Neuronal stem cell (in vitro differentiated cells): ENCODE results near the gene MORC3.

Experiments
- DNase-seq: peaks from one replicate; pipeline ENCODE4 v3.0.0-alpha.2; 2013; ENCODE audit warnings: low spot score
- H2AFZ ChIP-seq: one replicate; pipeline ENCODE4 v1.6.1; 2013; ENCODE audit warnings: mild to moderate bottlenecking, low read length, inconsistent platforms
- H2AK5ac ChIP-seq: 2 replicates; pipeline ENCODE4 v1.6.1; 2013; ENCODE audit warnings: low read depth, mild to moderate bottlenecking, inconsistent platforms, low read length, moderate library complexity, mixed read lengths
- H2BK120ac ChIP-seq: 2 replicates; pipeline ENCODE4 v1.6.1; 2013; ENCODE audit warnings: low read depth, mild to moderate bottlenecking, inconsistent platforms, low read length, moderate library complexity, mixed read lengths
- H2BK12ac ChIP-seq: one replicate; pipeline ENCODE4 v1.6.1; 2013; ENCODE audit warnings: low read length, inconsistent platforms
- H2BK15ac ChIP-seq: 2 replicates; pipeline ENCODE4 v1.6.1; 2013; ENCODE audit warnings: mild to moderate bottlenecking, low read length, inconsistent platforms, mixed read lengths
- H2BK5ac ChIP-seq: one replicate; pipeline ENCODE4 v1.6.1; 2013; ENCODE audit warnings: inconsistent platforms, mild to moderate bottlenecking, low read length, moderate library complexity
- H3K14ac ChIP-seq: one replicate; pipeline ENCODE4 v1.6.1; 2013; ENCODE audit warnings: low read length, inconsistent platforms
- H3K18ac ChIP-seq: 2 replicates; pipeline ENCODE4 v1.6.1; 2013; ENCODE audit warnings: low read length, inconsistent platforms
- H3K23ac ChIP-seq: 2 replicates; pipeline ENCODE4 v1.6.1; 2013; ENCODE audit warnings: low read depth, mild to moderate bottlenecking, mixed read lengths, low read length, inconsistent platforms; ENCODE audit not compliant: poor library complexity
- H3K27ac ChIP-seq: replicated peaks from 3 replicates; pipeline ENCODE4 v1.5.1; 2013; ENCODE audit warnings: low read length, inconsistent platforms
- H3K27me3 ChIP-seq, 3 experiments: 2 replicates each; pipeline ENCODE4 v1.6.1; 2013; ENCODE audit warnings: low read length in 3 of 3, mild to moderate bottlenecking in 2 of 3, inconsistent platforms in 1 of 3, low read depth in 1 of 3, mixed read lengths in 1 of 3, moderate library complexity in 1 of 3; ENCODE audit not compliant: control insufficient read depth in 3 of 3, insufficient read depth in 3 of 3
- H3K36me3 ChIP-seq, 2 donors: replicated peaks in 1 of 2; 2 replicates each; pipeline ENCODE4 v1.6.1; 2013; ENCODE audit warnings: low read length in 2 of 2; ENCODE audit not compliant: control insufficient read depth in 2 of 2, insufficient read depth in 2 of 2
- H3K4ac ChIP-seq: 2 replicates; pipeline ENCODE4 v1.6.1; 2013; ENCODE audit warnings: inconsistent platforms, mild to moderate bottlenecking, low read length, moderate library complexity
- H3K4me1 ChIP-seq, 2 donors: 1 replicate in 1 of 2; 2 replicates in 1 of 2; pipeline ENCODE4 v1.6.1; 2013; ENCODE audit warnings: low read length in 2 of 2, low read depth in 1 of 2; ENCODE audit not compliant: control insufficient read depth in 2 of 2, insufficient read depth in 1 of 2
- H3K4me2 ChIP-seq: one replicate; pipeline ENCODE4 v1.6.1; 2013; ENCODE audit warnings: mild to moderate bottlenecking, low read length, inconsistent platforms; ENCODE audit not compliant: insufficient read depth, poor library complexity, severe bottlenecking
- H3K4me3 ChIP-seq, 2 donors: 2 replicates each; pipeline ENCODE4 v1.5.1; 2013; ENCODE audit warnings: low read length in 2 of 2, mild to moderate bottlenecking in 2 of 2, inconsistent platforms in 1 of 2, moderate library complexity in 1 of 2
- H3K79me1 ChIP-seq: one replicate; pipeline ENCODE4 v1.6.1; 2013; ENCODE audit warnings: low read depth, mild to moderate bottlenecking, inconsistent platforms, low read length, moderate library complexity
- H3K9ac ChIP-seq: one replicate; pipeline ENCODE4 v1.6.1; 2013; ENCODE audit warnings: mild to moderate bottlenecking, low read depth, low read length, inconsistent platforms; ENCODE audit not compliant: poor library complexity
- H3K9me3 ChIP-seq, 2 donors: replicated peaks in 1 of 2; 2 replicates each; pipeline versions ENCODE3 to v1.6.1; 2013; ENCODE audit warnings: low read length in 2 of 2, mild to moderate bottlenecking in 2 of 2, inconsistent platforms in 1 of 2, low read depth in 1 of 2, mixed read lengths in 1 of 2, moderate library complexity in 1 of 2; ENCODE audit not compliant: control insufficient read depth in 2 of 2, insufficient read depth in 1 of 2
- H4K8ac ChIP-seq: one replicate; pipeline ENCODE4 v1.6.1; 2013; ENCODE audit warnings: low read depth, mild to moderate bottlenecking, inconsistent platforms, low read length, moderate library complexity
- H4K91ac ChIP-seq: one replicate; pipeline ENCODE4 v1.6.1; 2013; ENCODE audit warnings: low read length, low read depth, mild to moderate bottlenecking, inconsistent platforms; ENCODE audit not compliant: poor library complexity
- WGBS, 2 donors: extraction: QIAGEN DNeasy Blood & Tissue Kit; methylation state at CpG; one replicate each; pipeline ENCODE4 v1.1.7; 2013; ENCODE audit warnings: missing lambda C conversion rate in 2 of 2, mixed read lengths in 1 of 2; ENCODE audit not compliant: insufficient read length in 2 of 2, insufficient replicate concordance in 1 of 2; ENCODE audit errors: extremely low coverage in 2 of 2; 5-methylcytosine and 5-hydroxymethylcytosine counted together

MORC3 gene

DNA sequence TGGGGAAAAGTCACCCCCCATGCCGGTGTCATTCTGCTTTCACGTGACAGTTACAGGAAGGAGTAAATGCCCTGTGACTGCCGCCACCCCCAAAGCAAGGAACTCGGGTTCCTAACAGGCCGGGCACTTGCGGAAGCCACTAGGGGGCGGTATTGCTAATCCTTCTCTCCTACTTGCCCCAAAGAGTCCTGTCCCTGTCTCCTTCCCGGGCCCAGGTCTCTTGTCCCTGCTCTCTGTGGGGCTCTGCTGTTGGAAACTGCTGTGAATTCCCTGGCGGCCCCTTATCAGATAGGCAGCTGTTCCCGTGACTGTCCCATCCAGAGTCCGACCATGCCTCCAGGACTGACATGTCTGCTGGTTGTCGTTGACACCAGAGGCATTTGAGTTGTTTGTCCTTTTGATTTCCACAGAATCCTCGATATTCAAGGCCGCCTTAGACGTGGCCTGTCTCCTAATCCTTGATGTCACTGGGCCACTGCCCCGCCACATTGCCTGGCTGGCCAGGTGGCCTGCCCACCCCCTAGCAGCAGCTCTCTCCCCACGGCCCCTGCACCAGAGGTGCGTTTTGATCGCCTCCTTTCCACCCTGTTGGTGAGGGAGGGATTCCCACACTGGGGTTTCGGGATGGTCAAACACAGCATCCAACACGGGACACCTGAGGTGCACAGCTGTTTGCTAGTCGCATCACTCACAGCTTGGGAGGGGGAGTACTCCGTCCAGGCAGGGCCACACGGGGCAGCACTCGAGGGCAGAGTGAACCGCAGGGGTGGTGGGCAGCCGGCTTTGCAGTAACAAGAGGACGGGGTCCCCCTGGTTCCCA lies 102.5 kb downstream of the MORC3 start:
- Histone ChIP-seq H3K14ac (no peak overlapping the region), H2AK5ac (no peak overlapping the region), H2BK5ac (no peak overlapping the region), H2AFZ (no peak overlapping the region), H3K4me3 (no peak overlapping the region), H2BK120ac (no peak overlapping the region), H3K23ac (no peak overlapping the region), H3K4ac (no peak overlapping the region), H3K27ac (no peak overlapping the region), H3K9ac (no peak overlapping the region), H3K4me2 (no peak overlapping the region), H3K36me3 (peaks cover 4 to 27% of the 10 kb centered on the region in 2 donors), H3K4me1 (peaks cover 0 to 2% of the 10 kb centered on the region in 2 donors), H3K79me1 (no peaks in the 10 kb centered on the region), H4K91ac (no peak overlapping the region), H2BK15ac (no peak overlapping the region), H3K27me3 (no peaks in the 10 kb centered on the region), H3K18ac (no peak overlapping the region), H3K9me3 (no peaks in the 10 kb centered on the region), H4K8ac (no peak overlapping the region), H2BK12ac (no peak overlapping the region)
- no CpG with 5 or more reads among the region's 28 CpGs for WGBS, 2 donors
- DNase-seq: peak; percentile 64

DNA sequence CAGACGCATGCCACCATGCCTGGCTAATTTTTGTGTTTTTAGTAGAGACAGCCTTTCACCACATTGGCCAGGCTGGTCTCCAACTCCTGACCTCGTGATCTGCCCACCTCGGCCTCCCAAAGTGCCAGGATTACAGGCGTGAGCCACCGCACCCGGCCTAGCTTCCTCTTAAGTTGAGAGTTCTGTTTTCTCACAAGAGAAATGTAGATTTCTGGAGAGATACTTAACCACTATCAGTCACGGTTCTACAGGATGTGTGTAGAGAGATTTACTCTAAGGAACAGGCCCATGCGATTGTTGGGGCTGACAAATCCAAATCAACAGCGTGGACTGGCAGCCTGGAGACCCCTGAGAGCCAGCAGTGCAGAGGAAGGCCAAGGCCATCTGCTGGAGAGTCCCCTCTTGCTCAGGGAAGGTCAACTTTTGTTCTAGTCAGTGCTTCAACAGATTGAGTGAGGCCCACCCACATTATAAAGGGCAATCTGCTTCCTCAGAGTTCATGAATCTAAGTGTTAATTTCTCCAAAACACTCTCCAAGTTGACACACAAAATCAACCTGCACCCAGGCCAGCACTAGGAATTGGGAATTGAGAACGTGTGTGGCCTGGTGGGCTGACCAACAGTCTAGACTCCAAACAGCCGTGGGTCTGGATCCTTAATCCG lies 103.9 kb downstream of the MORC3 start:
- H3K9ac ChIP-seq: no peak overlapping the region
- WGBS, 2 donors: no CpG with 5 or more reads among the region's 12 CpGs
- no peak overlapping the region for H3K18ac ChIP-seq
- no peak overlapping the region for H2AFZ ChIP-seq
- H3K27ac ChIP-seq: no peak overlapping the region
- H3K4me1 ChIP-seq: peaks cover 2 to 3% of the 10 kb centered on the region in 2 donors
- no peak overlapping the region for H2BK15ac ChIP-seq
- no peak overlapping the region for H4K91ac ChIP-seq
- no peak overlapping the region for H4K8ac ChIP-seq
- DNase-seq: no peak
- no peak overlapping the region for H2BK5ac ChIP-seq
- H3K4ac ChIP-seq: no peak overlapping the region
- H3K14ac ChIP-seq: no peak overlapping the region
- H3K36me3 ChIP-seq: peaks cover 2 to 16% of the 10 kb centered on the region in 2 donors
- H2AK5ac ChIP-seq: no peak overlapping the region
- H2BK12ac ChIP-seq: no peak overlapping the region
- H2BK120ac ChIP-seq: no peak overlapping the region
- H3K4me2 ChIP-seq: no peak overlapping the region
- no peak overlapping the region for H3K4me3 ChIP-seq
- H3K23ac ChIP-seq: no peak overlapping the region
- H3K9me3 ChIP-seq: no peaks in the 10 kb centered on the region
- H3K79me1 ChIP-seq: no peaks in the 10 kb centered on the region
- no peaks in the 10 kb centered on the region for H3K27me3 ChIP-seq

GRCh38 chr21:36424592-36424991 lies 104.6 kb downstream of the MORC3 start:
- Histone ChIP-seq H3K14ac (no peak overlapping the region), H3K27me3 (no peaks in the 10 kb centered on the region), H2BK5ac (no peak overlapping the region), H4K8ac (no peak overlapping the region), H2BK15ac (no peak overlapping the region), H3K4me3 (no peak overlapping the region), H3K9me3 (no peaks in the 10 kb centered on the region), H3K4ac (no peak overlapping the region), H2BK120ac (no peak overlapping the region), H3K36me3 (peaks cover 0 to 9% of the 10 kb centered on the region in 2 donors), H2AK5ac (no peak overlapping the region), H2BK12ac (no peak overlapping the region), H4K91ac (no peak overlapping the region), H3K4me2 (no peak overlapping the region), H3K27ac (no peak overlapping the region), H3K4me1 (peaks cover 4 to 5% of the 10 kb centered on the region in 2 donors), H3K18ac (no peak overlapping the region), H3K9ac (no peak overlapping the region), H2AFZ (no peak overlapping the region), H3K79me1 (no peaks in the 10 kb centered on the region), H3K23ac (no peak overlapping the region)
- no peak for DNase-seq
- no CpG with 5 or more reads among the region's 8 CpGs for whole genome bisulfite sequencing, 2 donors

DNA sequence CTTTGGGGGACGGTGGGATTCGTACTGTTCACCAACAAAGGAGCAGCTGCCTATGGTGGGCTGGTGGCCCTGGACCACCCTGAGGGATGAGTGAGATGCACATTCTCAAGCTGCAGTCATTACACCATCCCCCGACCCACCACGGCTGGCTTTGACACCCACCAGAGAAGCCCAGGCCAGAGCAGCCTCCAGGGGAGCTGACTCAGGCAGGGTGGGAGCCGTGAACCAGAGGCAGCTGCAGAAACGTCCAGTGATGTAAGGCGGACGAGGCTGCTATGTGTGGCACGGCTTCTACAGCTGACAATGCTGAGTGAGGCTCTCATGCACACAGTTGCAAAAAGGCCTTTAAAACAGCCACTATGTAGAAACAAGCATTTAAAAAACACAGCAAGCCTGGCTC lies 105.3 kb downstream of the MORC3 start:
- Histone ChIP-seq H3K36me3 (peaks cover 0 to 6% of the 10 kb centered on the region in 2 donors), H3K18ac (no peak overlapping the region), H2BK12ac (no peak overlapping the region), H3K27ac (no peak overlapping the region), H4K8ac (no peak overlapping the region), H2AK5ac (no peak overlapping the region), H2AFZ (no peak overlapping the region), H4K91ac (no peak overlapping the region), H3K9me3 (no peaks in the 10 kb centered on the region), H2BK5ac (no peak overlapping the region), H3K79me1 (no peaks in the 10 kb centered on the region), H3K14ac (no peak overlapping the region), H3K4ac (no peak overlapping the region), H3K9ac (no peak overlapping the region), H3K4me3 (no peak overlapping the region), H3K27me3 (no peaks in the 10 kb centered on the region), H3K4me2 (no peak overlapping the region), H3K4me1 (peaks cover 6 to 11% of the 10 kb centered on the region in 2 donors), H3K23ac (no peak overlapping the region), H2BK120ac (no peak overlapping the region), H2BK15ac (no peak overlapping the region)
- WGBS, 2 donors: no CpG with 5 or more reads among the region's 9 CpGs
- no peak for DNase-seq
